SKM-1 (cell line): ENCODE measurements around the gene STK24.
"Not testable (repeated sequence)": the region's sequence is repeated elsewhere in the genome, so short reads cannot be mapped to it uniquely, and the experiment has no call there.

Experiments used
- DNase-seq: peaks from one replicate; lab custom pipeline; 2025; ENCODE audit not compliant: unreplicated experiment; lab: John Stamatoyannopoulos, UW

The STK24 gene

GRCh38 chr13:98576963-98577835 lies at the start of gene STK24:
STK24 (minus strand) TSS chr13:98577107; CDS start chr13:98576786, 321 bp downstream.
- no peak for DNase-seq

- no peak for DNase-seq
Measured at GRCh38 chr13:98626298-98626935, 49.5 kb upstream of the STK24 start.

GRCh38 chr13:98624589-98624988 lies 47.7 kb upstream of the STK24 start:
- DNase-seq = not testable (repeated sequence)

- DNase-seq = no peak
Measured at GRCh38 chr13:98622931-98623331, 46.0 kb upstream of the STK24 start.

GRCh38 chr13:98619556-98619955 lies 42.6 kb upstream of the STK24 start:
- no peak for DNase-seq

- DNase-seq = not testable (repeated sequence)
Measured at GRCh38 chr13:98615595-98615994, 38.7 kb upstream of the STK24 start.

GRCh38 chr13:98613591-98613990 lies 36.7 kb upstream of the STK24 start:
- no peak for DNase-seq

- no peak for DNase-seq
Measured at GRCh38 chr13:98609756-98610155, 32.8 kb upstream of the STK24 start.

GRCh38 chr13:98606296-98606695 lies 29.4 kb upstream of the STK24 start:
- DNase-seq = no peak

GRCh38 chr13:98599502-98600328 lies 22.8 kb upstream of the STK24 start:
- no peak for DNase-seq

GRCh38 chr13:98598043-98598442 lies 21.1 kb upstream of the STK24 start:
- DNase-seq = no peak

- no peak for DNase-seq
Measured at GRCh38 chr13:98595134-98595533, 18.2 kb upstream of the STK24 start.

GRCh38 chr13:98592362-98592732 lies 15.4 kb upstream of the STK24 start:
- DNase-seq = no peak

GRCh38 chr13:98591721-98592361 lies 14.9 kb upstream of the STK24 start:
- DNase-seq = no peak

- not testable (repeated sequence) for DNase-seq
Measured at GRCh38 chr13:98590471-98590870, 13.6 kb upstream of the STK24 start.

GRCh38 chr13:98589516-98589915 lies 12.6 kb upstream of the STK24 start:
- DNase-seq = not testable (repeated sequence)

GRCh38 chr13:98586400-98587345 lies 9.8 kb upstream of the STK24 start:
- DNase-seq = no peak

GRCh38 chr13:98585946-98586345 lies 9.0 kb upstream of the STK24 start:
- no peak for DNase-seq

GRCh38 chr13:98585398-98585754 lies 8.5 kb upstream of the STK24 start:
- no peak for DNase-seq
